Activated T-cell treated with anti-CD3 and anti-CD28 coated beads, Interleukin-2, amount 50 U/mL, for 72 hours (primary cell): ENCODE results near the gene CARS2. TPM values are rescaled to one million over a fixed set of nuclear protein-coding genes. Genes with fewer than 3 reads are reported as not detected.

Experiments used
- ATAC-seq, 2 donors: fragments of 150-1000 bp; cut with Tn5 transposase; replicated peaks in 1 of 2; 2 replicates each; pipeline ENCODE4 v1.10.0; 2021; ENCODE audit warnings: moderate library complexity in 2 of 2, mild to moderate bottlenecking in 1 of 2
- DNase-seq, 2 donors: peaks; one replicate each; pipeline ENCODE4 v3.0.0; 2021 to 2022; ENCODE audit warnings: mixed read lengths in 1 of 2
- H3K27ac Mint-ChIP-seq: one replicate; pipeline ENCODE4 v1.8.0; 2022; ENCODE audit warnings: mild to moderate bottlenecking, moderate library complexity, mixed read lengths
- H3K27me3 Mint-ChIP-seq: one replicate; pipeline ENCODE4 v1.8.0; 2022; ENCODE audit warnings: low read depth, mixed read lengths
- H3K36me3 Mint-ChIP-seq, 2 donors: one replicate each; pipeline ENCODE4 v1.8.0; 2022; ENCODE audit warnings: mixed read lengths in 2 of 2, mild to moderate bottlenecking in 1 of 2; ENCODE audit not compliant: insufficient read depth in 2 of 2
- H3K4me1 Mint-ChIP-seq: one replicate; pipeline ENCODE4 v1.8.0; 2022; ENCODE audit warnings: low read depth, mixed read lengths
- H3K4me3 Mint-ChIP-seq, 2 donors: one replicate each; pipeline ENCODE4 v1.8.0; 2022; ENCODE audit warnings: mild to moderate bottlenecking in 2 of 2, mixed read lengths in 2 of 2, moderate library complexity in 2 of 2
- H3K9me3 Mint-ChIP-seq, 2 donors: one replicate each; pipeline ENCODE4 v1.8.0; 2022; ENCODE audit warnings: mixed read lengths in 2 of 2
- total RNA-seq, 2 donors: library from RNA; stranded (reverse); gene quantifications; one replicate each; pipeline ENCODE4 v1.2.3, GENCODE V29; 2022

Gene CARS2
- total RNA-seq, 2 donors from 2014 or later, result 42.3 to 59.3 TPM

- H3K36me3 Mint-ChIP-seq, result peaks cover 2 to 15% of the 10 kb centered on the region in 2 donors
- H3K9me3 Mint-ChIP-seq, result no peaks in the 10 kb centered on the region
- H3K27me3 Mint-ChIP-seq, result no peaks in the 10 kb centered on the region
- peaks cover 13% of the 10 kb centered on the region for H3K4me1 Mint-ChIP-seq
- ATAC-seq (no peak), DNase-seq (no peak)
- no peak overlapping the region for H3K27ac Mint-ChIP-seq
- no peak overlapping the region for H3K4me3 Mint-ChIP-seq
Observed at GRCh38 chr13:110651726-110652230, 54.1 kb downstream of the CARS2 start.

GRCh38 chr13:110651271-110651670 lies 54.6 kb downstream of the CARS2 start:
- Mint-ChIP-seq H3K4me1 (peaks cover 9% of the 10 kb centered on the region), H3K27ac (no peak overlapping the region), H3K36me3 (peaks cover 2 to 14% of the 10 kb centered on the region in 2 donors), H3K27me3 (no peaks in the 10 kb centered on the region), H3K4me3 (no peak overlapping the region), H3K9me3 (no peaks in the 10 kb centered on the region)
- ATAC-seq, result no peak
- no peak for DNase-seq

- Mint-ChIP-seq H3K27ac (no peak overlapping the region), H3K36me3 (peaks cover 2 to 10% of the 10 kb centered on the region in 2 donors), H3K4me1 (peaks cover under 1% of the 10 kb centered on the region), H3K4me3 (no peak overlapping the region), H3K27me3 (no peaks in the 10 kb centered on the region), H3K9me3 (no peaks in the 10 kb centered on the region)
- ATAC-seq, result no peak
- no peak for DNase-seq
Observed at GRCh38 chr13:110650436-110650835, 55.5 kb downstream of the CARS2 start.

GRCh38 chr13:110649551-110649950 lies 56.4 kb downstream of the CARS2 start:
- no peaks in the 10 kb centered on the region for H3K9me3 Mint-ChIP-seq
- H3K36me3 Mint-ChIP-seq, result peaks cover 2 to 8% of the 10 kb centered on the region in 2 donors
- ATAC-seq, result no peak
- no peak for DNase-seq
- H3K27ac Mint-ChIP-seq, result no peak overlapping the region
- H3K4me1 Mint-ChIP-seq, result no peaks in the 10 kb centered on the region
- H3K4me3 Mint-ChIP-seq, result no peak overlapping the region
- H3K27me3 Mint-ChIP-seq, result no peaks in the 10 kb centered on the region

- no peak overlapping the region for H3K4me3 Mint-ChIP-seq
- peaks cover 2 to 3% of the 10 kb centered on the region in 2 donors for H3K36me3 Mint-ChIP-seq
- no peaks in the 10 kb centered on the region for H3K9me3 Mint-ChIP-seq
- no peaks in the 10 kb centered on the region for H3K4me1 Mint-ChIP-seq
- H3K27ac Mint-ChIP-seq, result no peak overlapping the region
- no peaks in the 10 kb centered on the region for H3K27me3 Mint-ChIP-seq
- no peak for ATAC-seq
- no peak for DNase-seq
Observed at GRCh38 chr13:110648848-110649421, 57.0 kb downstream of the CARS2 start.

GRCh38 chr13:110648146-110648819 lies 57.6 kb downstream of the CARS2 start:
- H3K4me1 Mint-ChIP-seq, result no peaks in the 10 kb centered on the region
- peak overlapping the region; percentile 24 for H3K27ac Mint-ChIP-seq
- H3K36me3 Mint-ChIP-seq, result peaks cover 2 to 3% of the 10 kb centered on the region in 2 donors

GRCh38 chr13:110647365-110647737 lies 58.6 kb downstream of the CARS2 start:
- no peak overlapping the region for H3K27ac Mint-ChIP-seq
- H3K9me3 Mint-ChIP-seq, result no peaks in the 10 kb centered on the region
- no peaks in the 10 kb centered on the region for H3K4me1 Mint-ChIP-seq
- no peak overlapping the region for H3K4me3 Mint-ChIP-seq
- DNase-seq (no peak), ATAC-seq (no peak)
- H3K36me3 Mint-ChIP-seq, result peaks cover 2 to 4% of the 10 kb centered on the region in 2 donors
- H3K27me3 Mint-ChIP-seq, result no peaks in the 10 kb centered on the region

More at GRCh38 chr13:110648146-110648819, 57.6 kb downstream of the CARS2 start:
- ATAC-seq, result no peak
- Mint-ChIP-seq H3K4me3 (no peak overlapping the region), H3K27me3 (no peaks in the 10 kb centered on the region), H3K9me3 (no peaks in the 10 kb centered on the region)
- DNase-seq, result no peak

- Mint-ChIP-seq H3K9me3 (no peaks in the 10 kb centered on the region), H3K4me3 (no peak overlapping the region), H3K27me3 (no peaks in the 10 kb centered on the region), H3K4me1 (no peaks in the 10 kb centered on the region), H3K27ac (no peak overlapping the region), H3K36me3 (peaks cover 2 to 4% of the 10 kb centered on the region in 2 donors)
- ATAC-seq (no peak), DNase-seq (no peak)
Observed at GRCh38 chr13:110646442-110647364, 59.2 kb downstream of the CARS2 start.

GRCh38 chr13:110645750-110646149 lies 60.2 kb downstream of the CARS2 start:
- DNase-seq, result no peak
- Mint-ChIP-seq H3K27me3 (no peaks in the 10 kb centered on the region), H3K27ac (no peak overlapping the region), H3K9me3 (no peaks in the 10 kb centered on the region), H3K36me3 (peaks cover 2 to 4% of the 10 kb centered on the region in 2 donors), H3K4me3 (no peak overlapping the region), H3K4me1 (no peaks in the 10 kb centered on the region)
- ATAC-seq, result no peak

- Mint-ChIP-seq H3K36me3 (peaks cover 2 to 3% of the 10 kb centered on the region in 2 donors), H3K4me1 (no peaks in the 10 kb centered on the region), H3K27ac (no peak overlapping the region), H3K27me3 (no peaks in the 10 kb centered on the region), H3K9me3 (no peaks in the 10 kb centered on the region), H3K4me3 (no peak overlapping the region)
- ATAC-seq (peak; percentile 77 to 78), DNase-seq (peak; percentile 47 to 49)
Observed at GRCh38 chr13:110644892-110645521, 60.9 kb downstream of the CARS2 start.

GRCh38 chr13:110643768-110644421 lies 62.0 kb downstream of the CARS2 start:
- Mint-ChIP-seq H3K4me3 (no peak overlapping the region), H3K36me3 (peaks cover 0 to 3% of the 10 kb centered on the region in 2 donors), H3K9me3 (no peaks in the 10 kb centered on the region), H3K4me1 (no peaks in the 10 kb centered on the region), H3K27ac (no peak overlapping the region), H3K27me3 (no peaks in the 10 kb centered on the region)
- ATAC-seq, result no peak
- DNase-seq, result no peak

GRCh38 chr13:110643324-110643723 lies 62.6 kb downstream of the CARS2 start:
- DNase-seq (no peak), ATAC-seq (no peak)
- H3K27ac Mint-ChIP-seq, result no peak overlapping the region
- H3K9me3 Mint-ChIP-seq, result no peaks in the 10 kb centered on the region
- no peak overlapping the region for H3K4me3 Mint-ChIP-seq
- peaks cover 1 to 3% of the 10 kb centered on the region in 2 donors for H3K36me3 Mint-ChIP-seq
- H3K4me1 Mint-ChIP-seq, result no peaks in the 10 kb centered on the region
- H3K27me3 Mint-ChIP-seq, result no peaks in the 10 kb centered on the region
